HG03108 (cell line): Measurements from ENCODE around the gene MYO3A.
"Not testable (repeated sequence)": the region's sequence is repeated elsewhere in the genome, so short reads cannot be mapped to it uniquely, and the experiment has no call there.

ENCODE experiments used
- ATAC-seq: cut with Tn5 transposase; IDR thresholded peaks from one replicate; pipeline ENCODE4 v1.9.1; 2021; ENCODE audit warnings: moderate library complexity; ENCODE audit not compliant: unreplicated experiment

The MYO3A gene

GRCh38 chr10:26085549-26085948, 151.5 kb downstream of the MYO3A start:
- ATAC-seq, result no peak

- ATAC-seq, result no peak
Observed at GRCh38 chr10:26087666-26088065, 153.6 kb downstream of the MYO3A start.

GRCh38 chr10:26090026-26090425, 156.0 kb downstream of the MYO3A start:
- ATAC-seq, result no peak

GRCh38 chr10:26090762-26091161, 156.7 kb downstream of the MYO3A start:
- ATAC-seq, result no peak

- no peak for ATAC-seq
Observed at GRCh38 chr10:26093229-26093628, 159.2 kb downstream of the MYO3A start.

- ATAC-seq, result no peak
Observed at GRCh38 chr10:26095781-26096180, 161.8 kb downstream of the MYO3A start.

GRCh38 chr10:26097549-26097948, 163.5 kb downstream of the MYO3A start:
- ATAC-seq, result not testable (repeated sequence)

GRCh38 chr10:26112532-26112931, 178.5 kb downstream of the MYO3A start:
- no peak for ATAC-seq

- no peak for ATAC-seq
Observed at GRCh38 chr10:26138613-26139012, 204.6 kb downstream of the MYO3A start.

- ATAC-seq, result no peak
Observed at GRCh38 chr10:26156019-26156418, 222.0 kb downstream of the MYO3A start.

- no peak for ATAC-seq
Observed at GRCh38 chr10:26157734-26158133, 223.7 kb downstream of the MYO3A start.

GRCh38 chr10:26169466-26169865, 235.4 kb downstream of the MYO3A start:
- no peak for ATAC-seq

- no peak for ATAC-seq
Observed at GRCh38 chr10:26172131-26172530, 238.1 kb downstream of the MYO3A start.

- ATAC-seq, result no peak
Observed at GRCh38 chr10:26173837-26174236, 239.8 kb downstream of the MYO3A start.

GRCh38 chr10:26177341-26177740, 243.3 kb downstream of the MYO3A start:
- no peak for ATAC-seq

GRCh38 chr10:26194275-26194674, 260.2 kb downstream of the MYO3A start:
- no peak for ATAC-seq

- no peak for ATAC-seq
Observed at GRCh38 chr10:26197248-26197647, 263.2 kb downstream of the MYO3A start.

- no peak for ATAC-seq
Observed at GRCh38 chr10:26198119-26198518, 264.1 kb downstream of the MYO3A start.

GRCh38 chr10:26199841-26200240, 265.8 kb downstream of the MYO3A start:
- ATAC-seq, result no peak

- no peak for ATAC-seq
Observed at GRCh38 chr10:26205223-26205622, 271.2 kb downstream of the MYO3A start.

- no peak for ATAC-seq
Observed at GRCh38 chr10:26211781-26212444, 277.9 kb downstream of the MYO3A start.

GRCh38 chr10:26212511-26212910, 278.5 kb downstream of the MYO3A start:
- no peak for ATAC-seq

GRCh38 chr10:26213157-26213800, 279.2 kb downstream of the MYO3A start:
- no peak for ATAC-seq
